ENCODE results near the gene APRT.

The APRT gene

DNA sequence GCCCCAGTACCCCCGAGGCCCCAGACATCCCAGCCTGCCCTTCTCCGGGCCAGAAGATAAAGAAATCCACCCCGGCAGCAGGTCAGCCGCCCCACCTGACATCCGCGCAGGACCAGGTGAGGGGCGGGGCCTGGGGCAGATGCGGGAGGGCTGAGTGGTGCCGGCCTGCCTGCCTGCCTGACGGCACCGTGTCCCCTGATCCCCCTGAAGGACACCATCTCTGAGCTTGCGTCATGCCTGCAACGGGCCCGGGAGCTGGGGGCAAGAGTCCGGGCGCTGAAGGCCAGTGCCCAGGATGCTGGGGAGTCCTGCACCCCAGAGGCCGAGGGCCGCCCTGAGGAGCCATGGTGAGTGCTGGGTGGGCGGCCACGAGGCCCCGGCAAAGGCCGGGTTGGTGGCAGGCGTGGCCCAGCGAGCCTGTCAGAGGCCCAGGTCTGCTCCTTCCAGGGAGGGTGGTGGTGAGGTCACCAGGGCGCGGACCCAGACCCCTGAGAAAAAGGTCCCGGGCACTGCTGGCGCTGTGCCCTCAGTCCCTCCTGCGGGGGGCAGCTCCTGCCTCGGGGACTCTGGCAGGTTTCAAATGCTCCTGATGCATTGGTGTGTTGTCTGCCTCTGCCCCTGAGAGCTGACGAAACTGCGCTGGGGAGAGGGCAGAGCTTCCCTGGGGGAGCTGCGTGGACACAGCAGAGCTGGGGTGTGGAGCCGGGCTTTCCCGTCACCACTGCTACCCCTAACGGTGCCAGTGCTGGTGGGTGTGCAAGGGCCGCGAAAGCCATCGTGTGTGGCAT, 7.0 kb downstream of the APRT start:
- Histone ChIP-seq H3K27me3 (ENCODE audit: insufficient read depth, low read length) (no peaks in the 10 kb centered on the region), H3K4me3 (ENCODE audit: low read length) (peak overlapping the region; percentile 93), H3K27ac (ENCODE audit: low read depth, low read length) (peak overlapping the region; percentile 56; the same call in 1 of the 2 replicates), H3K9ac (ENCODE audit: low read depth, low read length) (peak overlapping the region; percentile 91), H3K36me3 (ENCODE audit: insufficient read depth, low read length) (peaks cover 52% of the 10 kb centered on the region), H3K9me3 (ENCODE audit: insufficient read depth, low read depth, low read length) (no peaks in the 10 kb centered on the region), H3K4me1 (ENCODE audit: insufficient read depth, low read length) (no peaks in the 10 kb centered on the region)
- 59% methylated on average over 39 of the region's 39 CpGs for WGBS

DNA sequence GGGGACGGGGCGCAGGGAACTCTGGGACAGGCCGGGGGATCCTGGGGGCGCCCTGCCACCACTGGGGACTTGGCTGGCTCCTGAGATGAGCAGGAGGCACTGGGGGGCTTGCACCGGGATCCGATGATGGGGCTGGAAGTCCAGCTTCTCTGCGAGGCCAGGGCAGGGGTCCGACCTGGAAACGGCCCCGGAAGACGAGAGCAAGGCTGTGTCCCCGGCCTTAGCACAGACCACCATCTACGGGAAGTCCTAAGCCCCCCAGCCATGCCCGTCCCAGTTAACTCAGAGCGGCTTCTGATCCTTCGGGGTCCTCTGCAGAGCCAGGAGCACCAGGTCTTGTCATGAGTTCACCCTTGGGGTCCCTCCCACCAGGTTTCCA, 7.6 kb downstream of the APRT start:
- Histone ChIP-seq H3K4me1 (ENCODE audit: insufficient read depth, low read length) (no peaks in the 10 kb centered on the region), H3K9me3 (ENCODE audit: insufficient read depth, low read depth, low read length) (no peaks in the 10 kb centered on the region), H3K27me3 (ENCODE audit: insufficient read depth, low read length) (no peaks in the 10 kb centered on the region), H3K36me3 (ENCODE audit: insufficient read depth, low read length) (peaks cover 46% of the 10 kb centered on the region), H3K4me3 (ENCODE audit: low read length) (peak overlapping the region; percentile 93), H3K27ac (ENCODE audit: low read depth, low read length) (peak overlapping the region; percentile 56; the same call in 1 of the 2 replicates), H3K9ac (ENCODE audit: low read depth, low read length) (peak overlapping the region; percentile 91)
- WGBS = 3% methylated on average over 16 of the region's 16 CpGs

- under 1% methylated on average over 98 of the region's 98 CpGs for WGBS
- no peaks in the 10 kb centered on the region for H3K27me3 ChIP-seq (ENCODE audit: insufficient read depth, low read length)
Measured at GRCh38 chr16:88803264-88803987, 8.3 kb downstream of the APRT start, which contains the start of gene CDT1. TSS of gene CDT1 (plus strand) at chr16:88803789. CDS start at chr16:88803832, 43 bp downstream.

DNA sequence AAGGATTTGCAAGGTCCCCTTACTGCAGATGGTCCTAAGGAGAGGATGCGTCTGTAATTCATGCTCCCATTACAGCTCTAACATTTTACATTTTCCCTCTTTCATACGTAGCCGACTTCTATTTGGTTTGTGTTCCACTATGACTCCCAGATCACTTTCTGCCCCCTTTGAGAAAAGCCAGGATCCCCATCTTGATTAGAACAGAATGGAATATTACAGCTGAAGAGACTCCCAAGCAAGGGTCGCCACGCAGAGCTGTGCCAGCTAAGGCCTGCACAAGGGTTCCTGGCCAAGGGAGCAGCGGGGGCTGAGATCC, 11.5 kb downstream of the APRT start:
- Histone ChIP-seq H3K4me3 (ENCODE audit: low read length) (no peak overlapping the region), H3K27ac (ENCODE audit: low read depth, low read length) (no peak overlapping the region), H3K4me1 (ENCODE audit: insufficient read depth, low read length) (no peaks in the 10 kb centered on the region), H3K9me3 (ENCODE audit: insufficient read depth, low read depth, low read length) (no peaks in the 10 kb centered on the region), H3K27me3 (ENCODE audit: insufficient read depth, low read length) (no peaks in the 10 kb centered on the region), H3K9ac (ENCODE audit: low read depth, low read length) (no peak overlapping the region), H3K36me3 (ENCODE audit: insufficient read depth, low read length) (peaks cover 8% of the 10 kb centered on the region)
- 83% methylated on average over 6 of the region's 6 CpGs for WGBS

More at GRCh38 chr16:88803264-88803987, 8.3 kb downstream of the APRT start, which contains the start of gene CDT1:
- Histone ChIP-seq H3K36me3 (ENCODE audit: insufficient read depth, low read length) (peaks cover 39% of the 10 kb centered on the region), H3K4me3 (ENCODE audit: low read length) (peak within 1 kb of the TSS; percentile 93), H3K9me3 (ENCODE audit: insufficient read depth, low read depth, low read length) (no peaks in the 10 kb centered on the region), H3K9ac (ENCODE audit: low read depth, low read length) (peak within 1 kb of the TSS; percentile 91), H3K4me1 (ENCODE audit: insufficient read depth, low read length) (no peaks in the 10 kb centered on the region), H3K27ac (ENCODE audit: low read depth, low read length) (peak within 1 kb of the TSS; percentile 87)

GRCh38 chr16:88799569-88800276, 12.0 kb downstream of the APRT start:
- WGBS = 88% methylated on average over 17 of the region's 17 CpGs
- Histone ChIP-seq H3K4me3 (ENCODE audit: low read length) (no peak overlapping the region), H3K9ac (ENCODE audit: low read depth, low read length) (no peak overlapping the region), H3K27me3 (ENCODE audit: insufficient read depth, low read length) (no peaks in the 10 kb centered on the region), H3K27ac (ENCODE audit: low read depth, low read length) (no peak overlapping the region), H3K4me1 (ENCODE audit: insufficient read depth, low read length) (no peaks in the 10 kb centered on the region), H3K9me3 (ENCODE audit: insufficient read depth, low read depth, low read length) (no peaks in the 10 kb centered on the region), H3K36me3 (ENCODE audit: insufficient read depth, low read length) (peaks cover 2% of the 10 kb centered on the region; the same call in 1 of the 2 replicates)

- H3K9ac ChIP-seq (ENCODE audit: low read depth, low read length) = no peak overlapping the region
- H3K4me3 ChIP-seq (ENCODE audit: low read length) = no peak overlapping the region
- no peaks in the 10 kb centered on the region for H3K36me3 ChIP-seq (ENCODE audit: insufficient read depth, low read length)
- no peak overlapping the region for H3K27ac ChIP-seq (ENCODE audit: low read depth, low read length)
- no peaks in the 10 kb centered on the region for H3K9me3 ChIP-seq (ENCODE audit: insufficient read depth, low read depth, low read length)
- H3K27me3 ChIP-seq (ENCODE audit: insufficient read depth, low read length) = no peaks in the 10 kb centered on the region
- H3K4me1 ChIP-seq (ENCODE audit: insufficient read depth, low read length) = no peaks in the 10 kb centered on the region
Measured at GRCh38 chr16:88798772-88799455, 12.8 kb downstream of the APRT start.

DNA sequence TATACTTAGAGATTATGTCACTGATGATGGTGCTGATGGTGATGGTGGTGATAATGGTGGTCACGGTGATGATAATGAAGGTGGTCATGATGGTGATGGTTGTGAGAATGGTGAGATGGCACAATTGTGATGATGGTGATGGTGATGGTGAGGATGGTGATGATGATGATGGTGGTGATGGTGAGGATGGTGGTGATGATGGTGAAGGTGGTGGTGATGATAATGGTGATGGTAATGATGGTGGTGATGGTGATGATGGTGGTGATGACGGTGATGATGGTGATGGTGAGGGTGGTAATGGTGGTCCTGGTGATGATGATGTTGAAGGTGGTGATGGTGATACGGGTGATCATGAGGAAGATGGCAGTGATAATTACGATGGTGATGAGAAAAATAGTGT, 13.7 kb downstream of the APRT start:
- H3K4me1 ChIP-seq (ENCODE audit: insufficient read depth, low read length) = no peaks in the 10 kb centered on the region
- no peaks in the 10 kb centered on the region for H3K9me3 ChIP-seq (ENCODE audit: insufficient read depth, low read depth, low read length)
- H3K9ac ChIP-seq (ENCODE audit: low read depth, low read length) = no peak overlapping the region
- H3K4me3 ChIP-seq (ENCODE audit: low read length) = no peak overlapping the region
- no peaks in the 10 kb centered on the region for H3K36me3 ChIP-seq (ENCODE audit: insufficient read depth, low read length)
- H3K27ac ChIP-seq (ENCODE audit: low read depth, low read length) = no peak overlapping the region
- WGBS = 91% methylated on average over 4 of the region's 4 CpGs
- no peaks in the 10 kb centered on the region for H3K27me3 ChIP-seq (ENCODE audit: insufficient read depth, low read length)

- Histone ChIP-seq H3K9me3 (ENCODE audit: insufficient read depth, low read depth, low read length) (no peaks in the 10 kb centered on the region), H3K9ac (ENCODE audit: low read depth, low read length) (no peak overlapping the region), H3K4me1 (ENCODE audit: insufficient read depth, low read length) (no peaks in the 10 kb centered on the region), H3K27me3 (ENCODE audit: insufficient read depth, low read length) (no peaks in the 10 kb centered on the region), H3K36me3 (ENCODE audit: insufficient read depth, low read length) (no peaks in the 10 kb centered on the region), H3K27ac (ENCODE audit: low read depth, low read length) (no peak overlapping the region), H3K4me3 (ENCODE audit: low read length) (no peak overlapping the region)
- WGBS = no CpG with 5 or more reads among the region's 4 CpGs
Measured at GRCh38 chr16:88796278-88796677, 15.4 kb downstream of the APRT start.

DNA sequence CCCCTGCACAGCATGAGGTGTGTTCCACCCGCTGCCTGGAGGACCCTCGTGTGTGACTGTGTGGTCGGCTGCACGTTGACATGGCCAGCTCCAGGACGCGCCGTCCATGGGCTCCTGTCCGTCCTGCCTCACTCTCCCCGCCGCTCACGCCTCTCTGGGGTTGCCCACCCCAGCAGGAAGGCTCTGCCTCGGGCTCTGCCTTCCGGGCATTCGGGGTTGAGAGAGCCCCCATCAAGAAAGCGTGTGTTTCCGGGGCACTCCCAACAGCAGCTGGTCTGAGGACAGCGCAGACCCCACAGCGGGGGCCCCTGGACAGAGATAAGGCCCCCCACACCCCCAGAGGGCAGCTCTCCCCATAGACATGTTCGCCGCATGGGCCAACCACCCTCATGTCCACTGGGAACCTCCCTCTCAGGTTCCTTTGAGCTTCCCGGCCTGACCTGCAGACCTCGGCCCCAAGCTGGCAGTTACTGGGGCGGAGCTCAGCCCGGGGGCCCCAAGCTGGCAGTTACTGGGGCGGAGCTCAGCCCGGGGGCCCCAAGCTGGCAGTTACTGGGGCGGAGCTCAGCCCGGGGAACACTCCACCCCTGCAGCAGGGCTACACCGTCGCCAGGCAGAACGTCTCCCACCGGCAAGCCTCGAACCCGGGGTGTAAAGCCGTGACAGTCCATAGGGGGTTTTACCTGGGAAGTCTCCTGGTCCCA, 18.3 kb downstream of the APRT start:
- no peak overlapping the region for H3K4me3 ChIP-seq (ENCODE audit: low read length)
- H3K9ac ChIP-seq (ENCODE audit: low read depth, low read length) = no peak overlapping the region
- no peaks in the 10 kb centered on the region for H3K9me3 ChIP-seq (ENCODE audit: insufficient read depth, low read depth, low read length)
- 73% methylated on average over 35 of the region's 35 CpGs for WGBS
- H3K4me1 ChIP-seq (ENCODE audit: insufficient read depth, low read length) = peaks cover 7% of the 10 kb centered on the region; the same call in 1 of the 2 replicates
- no peak overlapping the region for H3K27ac ChIP-seq (ENCODE audit: low read depth, low read length)
- H3K27me3 ChIP-seq (ENCODE audit: insufficient read depth, low read length) = no peaks in the 10 kb centered on the region
- H3K36me3 ChIP-seq (ENCODE audit: insufficient read depth, low read length) = no peaks in the 10 kb centered on the region

DNA sequence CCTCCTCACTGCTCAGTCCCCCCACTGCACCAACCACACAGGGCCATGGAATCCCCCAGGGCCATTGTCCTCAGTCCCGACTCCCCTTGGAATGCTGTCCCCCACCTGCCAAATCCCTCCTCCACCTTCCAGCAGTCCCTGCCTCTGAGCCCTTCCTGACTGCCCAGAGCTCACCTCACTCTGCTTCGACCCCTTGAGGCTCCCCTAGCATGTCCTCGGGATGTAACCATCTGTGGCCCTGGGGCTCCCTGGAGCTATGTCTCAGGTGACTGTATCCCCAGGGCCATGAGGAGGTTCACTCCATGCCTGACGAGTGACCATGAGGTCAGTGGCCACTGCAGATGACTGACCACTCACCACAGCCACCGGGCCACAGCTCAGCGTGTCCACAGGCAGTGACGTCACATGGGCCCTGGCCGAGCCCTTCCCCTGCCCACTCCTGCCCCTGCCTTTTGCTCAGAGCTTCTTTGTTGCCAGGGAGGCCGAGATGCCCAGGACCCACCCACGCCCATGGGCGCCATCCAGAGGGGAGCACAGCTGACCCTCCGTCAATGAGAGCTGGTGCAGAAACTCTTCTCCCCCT, 19.0 kb downstream of the APRT start:
- H3K9me3 ChIP-seq (ENCODE audit: insufficient read depth, low read depth, low read length) = no peaks in the 10 kb centered on the region
- 91% methylated on average over 12 of the region's 12 CpGs for WGBS
- H3K4me1 ChIP-seq (ENCODE audit: insufficient read depth, low read length) = peaks cover 7% of the 10 kb centered on the region; the same call in 1 of the 2 replicates
- H3K9ac ChIP-seq (ENCODE audit: low read depth, low read length) = no peak overlapping the region
- no peaks in the 10 kb centered on the region for H3K36me3 ChIP-seq (ENCODE audit: insufficient read depth, low read length)
- H3K4me3 ChIP-seq (ENCODE audit: low read length) = no peak overlapping the region
- H3K27me3 ChIP-seq (ENCODE audit: insufficient read depth, low read length) = no peaks in the 10 kb centered on the region
- no peak overlapping the region for H3K27ac ChIP-seq (ENCODE audit: low read depth, low read length)

Data from HUES64 (cell line).